ENCODE results near the gene CIAO3. TPM values are rescaled to one million over a fixed set of nuclear protein-coding genes. Genes with fewer than 3 reads are reported as not detected.

Gene CIAO3
- total RNA-seq, 4 donors from 2014 or later = 35.2 to 110 (median 52.0) TPM

- WGBS = 95% methylated on average over 10 of the region's 12 CpGs
- H3K9me3 ChIP-seq = no peaks in the 10 kb centered on the region
- H3K27ac ChIP-seq = no peak overlapping the region
- no peak overlapping the region for H3K4me3 ChIP-seq
- H3K4me1 ChIP-seq = peaks cover 16% of the 10 kb centered on the region
- peaks cover 13% of the 10 kb centered on the region for H3K27me3 ChIP-seq
- H3K36me3 ChIP-seq = peaks cover 65% of the 10 kb centered on the region
- TF ChIP-seq POLR2A (IDR thresholded peaks at IDR 0.05) (no peak), CTCF (IDR thresholded peaks at IDR 0.05) (no peak), POLR2AphosphoS5 (IDR thresholded peaks at IDR 0.05) (no peak), EP300 (IDR thresholded peaks at IDR 0.05) (no peak)
- DNase-seq (ENCODE audit: low spot score in 2 of 2) = no peak
These were observed 8.5 kb downstream of the CIAO3 start for GRCh38 chr16:732332-732731.

- Histone ChIP-seq H3K4me1 (peaks cover 30% of the 10 kb centered on the region), H3K27ac (no peak overlapping the region), H3K4me3 (no peak overlapping the region), H3K9me3 (no peaks in the 10 kb centered on the region), H3K27me3 (peaks cover 27% of the 10 kb centered on the region), H3K36me3 (peaks cover 50% of the 10 kb centered on the region)
- 73% methylated on average over 5 of the region's 22 CpGs for WGBS
- no peak for DNase-seq (ENCODE audit: low spot score in 2 of 2)
- TF ChIP-seq POLR2A (IDR thresholded peaks at IDR 0.05) = no peak
- TF ChIP-seq POLR2AphosphoS5 (IDR thresholded peaks at IDR 0.05) = no peak
- TF ChIP-seq EP300 (IDR thresholded peaks at IDR 0.05) = no peak
- no peak for TF ChIP-seq CTCF (IDR thresholded peaks at IDR 0.05)
These were observed 9.9 kb downstream of the CIAO3 start for GRCh38 chr16:730666-731509.

- Histone ChIP-seq H3K36me3 (peaks cover 42% of the 10 kb centered on the region), H3K27me3 (peaks cover 34% of the 10 kb centered on the region), H3K4me3 (no peak overlapping the region), H3K4me1 (peaks cover 32% of the 10 kb centered on the region), H3K9me3 (no peaks in the 10 kb centered on the region), H3K27ac (no peak overlapping the region)
- TF ChIP-seq CTCF (IDR thresholded peaks at IDR 0.05) = no peak
- no peak for TF ChIP-seq POLR2A (IDR thresholded peaks at IDR 0.05)
- TF ChIP-seq POLR2AphosphoS5 (IDR thresholded peaks at IDR 0.05) = no peak
- TF ChIP-seq EP300 (IDR thresholded peaks at IDR 0.05) = no peak
- WGBS = 65% methylated on average over 5 of the region's 37 CpGs
- DNase-seq (ENCODE audit: low spot score in 2 of 2) = no peak
These were observed 10.8 kb downstream of the CIAO3 start for GRCh38 chr16:729768-730665.

GRCh38 chr16:728890-729744 lies 11.7 kb downstream of the CIAO3 start:
- H3K4me3 ChIP-seq = peak overlapping the region; percentile 52
- peaks cover 34% of the 10 kb centered on the region for H3K27me3 ChIP-seq
- WGBS = 86% methylated on average over 9 of the region's 55 CpGs
- H3K9me3 ChIP-seq = no peaks in the 10 kb centered on the region
- no peak for DNase-seq (ENCODE audit: low spot score in 2 of 2)
- peaks cover 32% of the 10 kb centered on the region for H3K4me1 ChIP-seq
- TF ChIP-seq CTCF (IDR thresholded peaks at IDR 0.05) (no peak), EP300 (IDR thresholded peaks at IDR 0.05) (no peak), POLR2AphosphoS5 (IDR thresholded peaks at IDR 0.05) (no peak), POLR2A (IDR thresholded peaks at IDR 0.05) (no peak)
- no peak overlapping the region for H3K27ac ChIP-seq
- peaks cover 33% of the 10 kb centered on the region for H3K36me3 ChIP-seq

Measured in suprapubic skin (tissue), 4 donors.